PFSK-1 (cell line): ENCODE measurements around the gene ZBTB6.

Experiments
- FOXP2 ChIP-seq: optimal IDR thresholded peaks from 2 replicates; pipeline ENCODE3; 2011; ENCODE audit warnings: borderline replicate concordance, control low read depth, inconsistent platforms; ENCODE audit not compliant: insufficient read depth; ENCODE audit errors: extremely low read length, extremely low read depth
- POLR2AphosphoS5 ChIP-seq: IDR thresholded peaks from 2 replicates; pipeline ENCODE4 v1.6.1; 2012; ENCODE audit warnings: low read depth, mild to moderate bottlenecking, control low read depth, low read length, moderate library complexity
- REST ChIP-seq, 2 experiments: IDR thresholded peaks; 2 replicates each; pipeline versions ENCODE4 v1.6.1 to v1.8.0; 2011 to 2012; ENCODE audit warnings: low read depth in 2 of 2, low read length in 2 of 2, control low read depth in 1 of 2, inconsistent platforms in 1 of 2, mild to moderate bottlenecking in 1 of 2, moderate library complexity in 1 of 2; ENCODE audit not compliant: insufficient read depth in 1 of 2
- SIN3A ChIP-seq: IDR thresholded peaks from 2 replicates; pipeline ENCODE4 v1.6.1; 2012; ENCODE audit warnings: mild to moderate bottlenecking, low read length, moderate library complexity, borderline replicate concordance; ENCODE audit not compliant: insufficient read depth
- TAF1 ChIP-seq: IDR thresholded peaks from 2 replicates; pipeline ENCODE4 v1.6.1; 2012; ENCODE audit warnings: low read length, control low read depth, borderline replicate concordance; ENCODE audit not compliant: insufficient read depth

The ZBTB6 gene

GRCh38 chr9:122888480-122888879 lies 24.6 kb downstream of the ZBTB6 start:
- TF ChIP-seq TAF1, result no peak
- no peak for TF ChIP-seq POLR2AphosphoS5
- TF ChIP-seq SIN3A, result no peak
- TF ChIP-seq REST (IDR thresholded peaks at IDR 0.05; ENCODE audit: insufficient read depth in 1 of 2, low read depth in 2 of 2, low read length in 2 of 2), result no peak

- TF ChIP-seq TAF1, result no peak
- no peak for TF ChIP-seq FOXP2
- no peak for TF ChIP-seq REST (IDR thresholded peaks at IDR 0.05; ENCODE audit: insufficient read depth in 1 of 2, low read depth in 2 of 2, low read length in 2 of 2)
- no peak for TF ChIP-seq SIN3A
These were observed 30.0 kb downstream of the ZBTB6 start for GRCh38 chr9:122883125-122883524.

- TF ChIP-seq TAF1 (no peak), REST (IDR thresholded peaks at IDR 0.05; ENCODE audit: insufficient read depth in 1 of 2, low read depth in 2 of 2, low read length in 2 of 2) (no peak), FOXP2 (no peak), POLR2AphosphoS5 (no peak), SIN3A (no peak)
These were observed 33.7 kb downstream of the ZBTB6 start for GRCh38 chr9:122879443-122879842.

GRCh38 chr9:122875523-122875922 lies 37.6 kb downstream of the ZBTB6 start:
- TF ChIP-seq POLR2AphosphoS5, result no peak
- TF ChIP-seq SIN3A, result no peak
- no peak for TF ChIP-seq TAF1
- no peak for TF ChIP-seq REST (IDR thresholded peaks at IDR 0.05; ENCODE audit: insufficient read depth in 1 of 2, low read depth in 2 of 2, low read length in 2 of 2)
- TF ChIP-seq FOXP2, result no peak

GRCh38 chr9:122866079-122866478 lies 47.0 kb downstream of the ZBTB6 start:
- TF ChIP-seq POLR2AphosphoS5 (no peak), SIN3A (no peak), REST (IDR thresholded peaks at IDR 0.05; ENCODE audit: insufficient read depth in 1 of 2, low read depth in 2 of 2, low read length in 2 of 2) (no peak)
